Measurements from ENCODE around the gene B4GALT6.
A peak's percentile ranks its signal among the peaks of the same experiment; 100 is the strongest.

- TF ChIP-seq SIX5 (IDR thresholded peaks at IDR 0.05; ENCODE audit: low read depth, low read length) (no peak), RAD21 (IDR thresholded peaks at IDR 0.05 in 1 of 2, conservative IDR thresholded peaks at IDR 0.05 in 1 of 2; ENCODE audit: low read depth in 2 of 2, low read length in 2 of 2) (peak in 1 of 2 experiments; percentile 35; a peak in 1 of 4 replicates), CTCF (IDR thresholded peaks at IDR 0.05; ENCODE audit: control extremely low read depth in 1 of 3, insufficient read depth in 1 of 3, low read depth in 1 of 3, low read length in 3 of 3) (peak; percentile 18 to 52 (median 30); a peak in 3 of 4 replicates)
These were observed 3.4 kb downstream of the B4GALT6 start for GRCh38 chr18:31680831-31681568.

All from H1 (cell line).